ENCODE results near the gene RAB33B. TPM values are rescaled to one million over a fixed set of nuclear protein-coding genes. Genes with fewer than 3 reads are reported as not detected.
A peak's percentile ranks its signal among the peaks of the same experiment; 100 is the strongest.

The RAB33B gene
- total RNA-seq, 2 experiments from 2014 or later, result 9.2 to 11.7 TPM

GRCh38 chr4:139457318-139457717 lies 3.4 kb downstream of the RAB33B start:
- no peak for TF ChIP-seq EZH2phosphoT487 (IDR thresholded peaks at IDR 0.05; ENCODE audit: borderline replicate concordance, low read depth, low read length)
- 0 out of 2 replicates have a peak, but pooled peaks have one; percentile 26 for TF ChIP-seq CTCF (conservative IDR thresholded peaks at IDR 0.05; ENCODE audit: low read length)
- peaks cover 10% of the 10 kb centered on the region for H3K36me3 ChIP-seq (ENCODE audit: insufficient read depth, low read length)
- no peak overlapping the region for H3K4me3 ChIP-seq (ENCODE audit: low read depth, low read length, poor library complexity, severe bottlenecking)
- DNase-seq (ENCODE audit: low spot score), result no peak
- peaks cover 22% of the 10 kb centered on the region; the same call in 1 of the 2 replicates for H4K20me1 ChIP-seq (ENCODE audit: insufficient read depth, low read length)
- no peaks in the 10 kb centered on the region for H3K9me2 ChIP-seq (ENCODE audit: insufficient read depth, low read length)
- ChIA-PET CTCF (ENCODE audit: unreplicated experiment) (no interaction called here), POLR2A (interaction anchor here (0.9 to 2.2 kb wide), 2 partner anchors 12 to 14 kb away, joined by 3 to 6 read pairs; no protein-coding TSS in a partner anchor)
- H3K79me2 ChIP-seq (ENCODE audit: insufficient read depth, low read depth, low read length), result peaks cover 71% of the 10 kb centered on the region
- H3K9me3 ChIP-seq (ENCODE audit: low read length), result no peaks in the 10 kb centered on the region
- no TSS peak for BruUV-seq (replicated peaks)
- peak overlapping the region; percentile 29; the same call in 1 of the 2 replicates for H3K4me2 ChIP-seq (ENCODE audit: low read length)
- no peak overlapping the region for H2AFZ ChIP-seq (ENCODE audit: low read length)
- intact Hi-C loops (cut with micrococcal nuclease; ENCODE audit: unreplicated experiment), result loop anchor here (10.0 kb wide), 1 partner anchor 1213 kb away; the partner anchor contains the start of gene SLC7A11
- H3K27ac ChIP-seq (ENCODE audit: low read depth, low read length, poor library complexity, severe bottlenecking), result no peak overlapping the region
- H3K4me1 ChIP-seq (ENCODE audit: insufficient read depth, low read length, poor library complexity, severe bottlenecking), result peaks cover 34% of the 10 kb centered on the region

- ChIA-PET POLR2A (interaction anchor here (0.6 kb wide), 1 partner anchor 1397 kb away, joined by 3 read pairs; no protein-coding TSS in a partner anchor), CTCF (ENCODE audit: unreplicated experiment) (no interaction called here)
- Histone ChIP-seq H3K79me2 (ENCODE audit: insufficient read depth, low read depth, low read length) (peaks cover 67% of the 10 kb centered on the region), H3K9me3 (ENCODE audit: low read length) (no peaks in the 10 kb centered on the region), H3K36me3 (ENCODE audit: insufficient read depth, low read length) (peaks cover 17% of the 10 kb centered on the region), H3K27ac (ENCODE audit: low read depth, low read length, poor library complexity, severe bottlenecking) (no peak overlapping the region), H2AFZ (ENCODE audit: low read length) (no peak overlapping the region), H3K4me2 (ENCODE audit: low read length) (no peak overlapping the region), H4K20me1 (ENCODE audit: insufficient read depth, low read length) (peaks cover 22% of the 10 kb centered on the region; the same call in 1 of the 2 replicates), H3K4me1 (ENCODE audit: insufficient read depth, low read length, poor library complexity, severe bottlenecking) (peaks cover 32% of the 10 kb centered on the region), H3K9me2 (ENCODE audit: insufficient read depth, low read length) (no peaks in the 10 kb centered on the region), H3K4me3 (ENCODE audit: low read depth, low read length, poor library complexity, severe bottlenecking) (no peak overlapping the region)
- no peak for DNase-seq (ENCODE audit: low spot score)
- intact Hi-C loops (cut with micrococcal nuclease; ENCODE audit: unreplicated experiment), result loop anchor here (10.0 kb wide), 1 partner anchor 1214 kb away; the partner anchor contains the start of gene SLC7A11
- TF ChIP-seq EZH2phosphoT487 (IDR thresholded peaks at IDR 0.05; ENCODE audit: borderline replicate concordance, low read depth, low read length) (no peak), CTCF (conservative IDR thresholded peaks at IDR 0.05; ENCODE audit: low read length) (no peak)
- no TSS peak for BruUV-seq (replicated peaks)
These were observed 4.6 kb downstream of the RAB33B start for GRCh38 chr4:139458543-139458942.

GRCh38 chr4:139458999-139459398 lies 5.1 kb downstream of the RAB33B start:
- H3K4me2 ChIP-seq (ENCODE audit: low read length), result no peak overlapping the region
- TF ChIP-seq EZH2phosphoT487 (IDR thresholded peaks at IDR 0.05; ENCODE audit: borderline replicate concordance, low read depth, low read length) (no peak), CTCF (conservative IDR thresholded peaks at IDR 0.05; ENCODE audit: low read length) (no peak)
- H3K36me3 ChIP-seq (ENCODE audit: insufficient read depth, low read length), result peaks cover 21% of the 10 kb centered on the region
- BruUV-seq (replicated peaks), result no TSS peak
- H2AFZ ChIP-seq (ENCODE audit: low read length), result no peak overlapping the region
- H3K9me2 ChIP-seq (ENCODE audit: insufficient read depth, low read length), result no peaks in the 10 kb centered on the region
- CTCF ChIA-PET (ENCODE audit: unreplicated experiment), result no interaction called here
- peaks cover 32% of the 10 kb centered on the region for H3K4me1 ChIP-seq (ENCODE audit: insufficient read depth, low read length, poor library complexity, severe bottlenecking)
- no peak overlapping the region for H3K27ac ChIP-seq (ENCODE audit: low read depth, low read length, poor library complexity, severe bottlenecking)
- intact Hi-C loops (cut with micrococcal nuclease; ENCODE audit: unreplicated experiment), result loop anchor here (10.0 kb wide), 1 partner anchor 1214 kb away; the partner anchor contains the start of gene SLC7A11
- H3K9me3 ChIP-seq (ENCODE audit: low read length), result no peaks in the 10 kb centered on the region
- POLR2A ChIA-PET, result interaction anchor here (0.6 kb wide), 1 partner anchor 1397 kb away, joined by 3 read pairs; no protein-coding TSS in a partner anchor
- H4K20me1 ChIP-seq (ENCODE audit: insufficient read depth, low read length), result peaks cover 22% of the 10 kb centered on the region; the same call in 1 of the 2 replicates
- no peak overlapping the region for H3K4me3 ChIP-seq (ENCODE audit: low read depth, low read length, poor library complexity, severe bottlenecking)
- peaks cover 72% of the 10 kb centered on the region for H3K79me2 ChIP-seq (ENCODE audit: insufficient read depth, low read depth, low read length)
- DNase-seq (ENCODE audit: low spot score), result no peak

All from OCI-LY7 (cell line).